GM19193 (cell line): ENCODE measurements around the gene ANKLE2.
A peak's percentile ranks its signal among the peaks of the same experiment; 100 is the strongest.

ENCODE experiments used
- POLR2A ChIP-seq: IDR thresholded peaks from 4 replicates; pipeline ENCODE4 v1.6.1; 2011; ENCODE audit not compliant: insufficient read depth, insufficient read length; ENCODE audit errors: extremely low read depth

ANKLE2 gene

DNA sequence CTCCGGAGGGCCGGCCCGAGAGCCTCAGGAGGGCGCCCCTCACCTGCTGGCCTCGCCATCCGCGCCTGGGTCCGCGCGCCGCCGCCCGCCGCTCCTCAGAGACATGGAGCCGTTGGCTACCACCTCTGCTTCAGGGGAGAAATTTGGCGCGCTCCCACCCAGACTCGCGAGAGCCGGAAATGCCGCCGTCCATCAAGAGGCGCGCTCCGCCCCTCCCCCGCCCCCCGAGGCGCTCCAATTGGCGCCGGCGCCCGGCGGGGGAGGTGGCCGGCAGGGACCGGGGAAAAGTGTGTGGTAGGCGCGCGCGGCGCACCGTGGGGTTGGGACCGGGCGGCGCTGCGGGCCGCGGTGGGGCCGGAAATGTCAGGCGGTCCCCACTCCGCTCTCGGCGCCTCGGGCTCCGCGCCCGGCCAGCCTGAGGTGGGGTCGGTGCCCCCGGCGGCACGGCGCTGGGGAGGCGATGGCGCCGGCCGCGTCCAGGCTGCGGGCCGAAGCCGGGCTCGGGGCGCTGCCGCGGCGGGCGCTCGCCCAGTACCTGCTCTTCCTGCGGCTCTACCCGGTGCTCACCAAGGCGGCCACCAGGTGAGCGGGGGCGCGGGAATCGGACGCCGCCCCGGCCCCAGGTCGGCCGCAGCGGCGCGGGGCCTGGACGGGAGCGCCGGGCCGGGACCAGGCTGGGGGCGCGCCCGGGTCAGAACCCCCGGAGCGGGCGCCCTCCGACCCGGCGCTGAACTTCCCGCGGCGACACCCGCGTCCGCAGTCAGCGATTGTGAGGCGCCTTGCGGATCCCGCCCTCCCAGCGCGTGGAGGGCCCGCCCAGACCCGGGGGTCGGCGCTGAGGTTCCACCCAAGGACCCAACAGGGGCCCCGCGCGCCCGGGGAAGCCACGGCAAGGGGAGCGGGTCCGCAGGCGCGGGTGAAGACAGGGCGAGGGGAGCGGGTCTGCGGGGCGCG, 74.1 kb downstream of the ANKLE2 start, which contains the start of the genes POLE and PXMP2:
Gene POLE, minus strand, starts transcription at position 132 of the 954 bp plus-strand sequence. Its CDS starts 27 bp downstream, at position 105.
Gene PXMP2, plus strand, starts transcription at position 377 of the 954 bp plus-strand sequence. Its CDS starts 84 bp downstream, at position 461.
- peak; percentile 84 for TF ChIP-seq POLR2A

- no peak for TF ChIP-seq POLR2A
These were observed 74.8 kb downstream of the ANKLE2 start for GRCh38 chr12:132686825-132687210.

- no peak for TF ChIP-seq POLR2A
These were observed 76.2 kb downstream of the ANKLE2 start for GRCh38 chr12:132685400-132685799.

DNA sequence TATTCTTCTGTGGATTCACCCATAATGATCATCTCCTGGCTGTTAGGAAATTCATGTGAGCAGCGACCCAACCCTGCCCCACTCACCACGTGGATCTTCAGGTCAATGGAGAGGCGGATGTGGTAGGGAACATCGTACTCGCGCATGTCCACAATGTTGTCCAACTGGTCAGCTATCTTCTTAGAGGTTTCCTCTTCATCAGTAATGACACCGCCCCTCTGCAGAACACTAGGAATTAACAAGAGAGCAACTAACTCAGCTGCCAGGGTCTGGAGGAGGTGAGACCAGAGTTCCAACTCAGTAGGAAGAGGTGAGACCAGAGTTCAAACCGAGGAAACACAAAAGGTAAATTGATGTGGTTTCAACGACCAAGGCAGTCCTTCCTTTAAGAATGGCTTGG, 84.1 kb downstream of the ANKLE2 start:
- TF ChIP-seq POLR2A, result no peak

- TF ChIP-seq POLR2A, result no peak
These were observed 85.7 kb downstream of the ANKLE2 start for GRCh38 chr12:132675757-132676432.
